Measurements from ENCODE around the gene TMEM125.

Gene TMEM125

GRCh38 chr1:43229826-43230780 is 39.7 kb upstream of the TMEM125 start:
- no peak for DNase-seq (ENCODE audit: low spot score)
- TF ChIP-seq CTCF (IDR thresholded peaks at IDR 0.05; ENCODE audit: borderline replicate concordance, control extremely low read depth, extremely low read depth, insufficient read depth, missing control alignments), result no peak
- in situ Hi-C loops (cut with MboI; ENCODE audit: low sequenced_read_pairs, unreplicated experiment), result loop anchor here (10.0 to 25.0 kb wide), 3 partner anchors 132 to 707 kb away; partner anchors contain the start of genes ARTN, CDC20, ELOVL1 and IPO13

- in situ Hi-C loops (cut with MboI; ENCODE audit: low sequenced_read_pairs, unreplicated experiment), result loop anchor here (25.0 kb wide), 2 partner anchors 130 to 705 kb away; partner anchors contain the start of genes ARTN, CDC20, ELOVL1 and IPO13
- no peak for DNase-seq (ENCODE audit: low spot score)
- TF ChIP-seq CTCF (IDR thresholded peaks at IDR 0.05; ENCODE audit: borderline replicate concordance, control extremely low read depth, extremely low read depth, insufficient read depth, missing control alignments), result no peak
Measured at GRCh38 chr1:43232074-43232473, 37.7 kb upstream of the TMEM125 start.

- no peak for DNase-seq (ENCODE audit: low spot score)
- in situ Hi-C loops (cut with MboI; ENCODE audit: low sequenced_read_pairs, unreplicated experiment), result loop anchor here (25.0 kb wide), 2 partner anchors 130 to 705 kb away; partner anchors contain the start of genes ARTN, CDC20, ELOVL1 and IPO13
- no peak for TF ChIP-seq CTCF (IDR thresholded peaks at IDR 0.05; ENCODE audit: borderline replicate concordance, control extremely low read depth, extremely low read depth, insufficient read depth, missing control alignments)
Measured at GRCh38 chr1:43232482-43232881, 37.3 kb upstream of the TMEM125 start.

GRCh38 chr1:43233631-43234030 is 36.2 kb upstream of the TMEM125 start:
- no peak for DNase-seq (ENCODE audit: low spot score)
- in situ Hi-C loops (cut with MboI; ENCODE audit: low sequenced_read_pairs, unreplicated experiment), result loop anchor here (25.0 kb wide), 2 partner anchors 129 to 704 kb away; partner anchors contain the start of genes ARTN, CDC20, ELOVL1 and IPO13
- no peak for TF ChIP-seq CTCF (IDR thresholded peaks at IDR 0.05; ENCODE audit: borderline replicate concordance, control extremely low read depth, extremely low read depth, insufficient read depth, missing control alignments)

GRCh38 chr1:43234267-43234666 is 35.5 kb upstream of the TMEM125 start:
- no peak for TF ChIP-seq CTCF (IDR thresholded peaks at IDR 0.05; ENCODE audit: borderline replicate concordance, control extremely low read depth, extremely low read depth, insufficient read depth, missing control alignments)
- no peak for DNase-seq (ENCODE audit: low spot score)
- in situ Hi-C loops (cut with MboI; ENCODE audit: low sequenced_read_pairs, unreplicated experiment), result loop anchor here (25.0 kb wide), 2 partner anchors 128 to 703 kb away; partner anchors contain the start of genes ARTN, CDC20, ELOVL1 and IPO13

GRCh38 chr1:43235040-43235439 is 34.7 kb upstream of the TMEM125 start:
- in situ Hi-C loops (cut with MboI; ENCODE audit: low sequenced_read_pairs, unreplicated experiment), result loop anchor here (25.0 kb wide), 2 partner anchors 127 to 702 kb away; partner anchors contain the start of genes ARTN, CDC20, ELOVL1 and IPO13
- DNase-seq (ENCODE audit: low spot score), result no peak
- no peak for TF ChIP-seq CTCF (IDR thresholded peaks at IDR 0.05; ENCODE audit: borderline replicate concordance, control extremely low read depth, extremely low read depth, insufficient read depth, missing control alignments)

All from GM13976 (cell line).